Measurements from ENCODE around the gene PARP14. TPM values are rescaled to one million over a fixed set of nuclear protein-coding genes. Genes with fewer than 3 reads are reported as not detected.
A peak's percentile ranks its signal among the peaks of the same experiment; 100 is the strongest.
"Not testable (repeated sequence)": the region's sequence is repeated elsewhere in the genome, so short reads cannot be mapped to it uniquely, and the experiment has no call there.

The PARP14 gene
- total and polyA plus RNA-seq, 11 donors: 5.0 to 104 (median 12.5) TPM

- H3K27ac ChIP-seq: peak overlapping the region; percentile 76 to 96 (median 94)
- no peaks in the 10 kb centered on the region for H3K27me3 ChIP-seq
- H3K4me1 ChIP-seq: peaks cover 0 to 60% (median 20%) of the 10 kb centered on the region in 12 donors
- peaks cover 0 to 13% (median 0%) of the 10 kb centered on the region in 9 donors for H3K36me3 ChIP-seq
- ATAC-seq: peak; percentile 13 to 44 (median 34)
- WGBS, 4 donors: 26 to 40% (median 33%) methylated on average over 10 of the region's 10 CpGs
- no peak for TF ChIP-seq CTCF (IDR thresholded peaks at IDR 0.05)
- no peak for TF ChIP-seq POLR2A (IDR thresholded peaks at IDR 0.05)
- peak overlapping the region; percentile 55 to 92 (median 80) for H3K4me3 ChIP-seq
- DNase-seq: peak in 1 of 5 donors; percentile 26
- peaks cover 0 to 7% (median 0%) of the 10 kb centered on the region in 12 donors for H3K9me3 ChIP-seq
- intact Hi-C loops (cut with DNase I): loop anchor here (1.0 to 10.0 kb wide), 23 partner anchors 112 to 1135 kb away; partner anchors contain the start of genes POLQ (in 6 of the 10), DTX3L (in 5 of the 10), PARP9 (in 5 of the 10) and FAM162A (in 2 of the 10)
Measured at GRCh38 chr3:122679882-122680474, 661 bp upstream of the PARP14 start.

GRCh38 chr3:122681284-122681973 lies 790 bp downstream of the PARP14 start:
- TF ChIP-seq POLR2A (IDR thresholded peaks at IDR 0.05) (no peak), CTCF (IDR thresholded peaks at IDR 0.05) (peak in 1 of 12 donors; percentile 2)
- peak overlapping the region; percentile 76 to 96 (median 94) for H3K27ac ChIP-seq
- H3K4me3 ChIP-seq: peak overlapping the region; percentile 55 to 92 (median 80)
- peak in 1 of 5 donors; percentile 26 for DNase-seq
- peaks cover 0 to 60% (median 20%) of the 10 kb centered on the region in 12 donors for H3K4me1 ChIP-seq
- H3K9me3 ChIP-seq: no peaks in the 10 kb centered on the region
- no peak for ATAC-seq
- 22 to 32% (median 25%) methylated on average over 22 to 24 of the region's 24 CpGs for WGBS, 4 donors
- intact Hi-C loops (cut with DNase I): loop anchor here in 8 of 10 donors (2.0 to 10.0 kb wide), 9 partner anchors 111 to 1134 kb away; partner anchors contain the start of genes HSPBAP1 (in 2 of the 8), WDR5B (in 2 of the 8), DTX3L (in 1 of the 8) and PARP9 (in 1 of the 8)
- H3K27me3 ChIP-seq: no peaks in the 10 kb centered on the region
- peaks cover 0 to 17% (median 0%) of the 10 kb centered on the region in 9 donors for H3K36me3 ChIP-seq

GRCh38 chr3:122681974-122682409 lies 1.4 kb downstream of the PARP14 start:
- ATAC-seq (no peak), DNase-seq (no peak)
- WGBS, 4 donors: 53 to 65% (median 59%) methylated on average over 3 of the region's 3 CpGs
- Histone ChIP-seq H3K4me3 (peak overlapping the region; percentile 55 to 92 (median 80)), H3K27ac (peak overlapping the region; percentile 76 to 96 (median 94)), H3K36me3 (peaks cover 0 to 22% (median 0%) of the 10 kb centered on the region in 9 donors), H3K27me3 (no peaks in the 10 kb centered on the region), H3K9me3 (no peaks in the 10 kb centered on the region), H3K4me1 (peaks cover 0 to 60% (median 20%) of the 10 kb centered on the region in 12 donors)
- intact Hi-C loops (cut with DNase I): loop anchor here in 8 of 10 donors (2.0 to 10.0 kb wide), 9 partner anchors 110 to 1135 kb away; partner anchors contain the start of genes HSPBAP1 (in 2 of the 8), WDR5B (in 2 of the 8), DTX3L (in 1 of the 8) and PARP9 (in 1 of the 8)
- no peak for TF ChIP-seq CTCF (IDR thresholded peaks at IDR 0.05)
- TF ChIP-seq POLR2A (IDR thresholded peaks at IDR 0.05): no peak

DNA sequence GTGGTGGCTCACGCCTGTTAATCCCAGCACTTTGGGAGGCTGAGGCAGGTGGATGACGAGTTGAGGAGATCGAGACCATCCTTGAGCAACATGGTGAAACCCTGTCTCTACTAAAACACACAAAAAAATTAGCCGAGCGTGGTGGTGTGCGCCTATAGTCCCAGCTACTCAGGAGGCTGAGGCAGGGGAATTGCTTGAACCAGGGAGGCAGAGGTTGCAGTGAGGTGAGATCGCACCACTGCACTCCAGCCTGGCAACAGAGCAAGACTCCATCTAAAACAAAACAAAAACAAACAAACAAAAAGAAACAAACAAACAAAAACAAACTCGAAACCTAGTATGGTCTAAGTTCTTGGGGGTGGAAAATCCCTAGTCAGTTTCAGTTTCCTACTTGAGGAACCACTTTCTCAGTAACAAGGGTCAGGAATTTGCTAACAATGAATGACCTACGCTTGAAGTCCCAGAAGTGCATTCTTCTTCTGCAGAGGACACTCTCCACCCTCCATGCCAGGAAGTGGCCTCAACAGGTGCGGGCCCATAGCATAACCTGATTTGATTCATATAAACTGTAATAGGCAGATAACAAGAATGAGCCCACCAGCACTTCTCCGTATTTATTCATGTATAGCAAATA lies 2.3 kb downstream of the PARP14 start:
- DNase-seq, ATAC-seq, H3K27me3 ChIP-seq, H3K9me3 ChIP-seq: not testable (repeated sequence)
- peaks cover 0 to 56% (median 20%) of the 10 kb centered on the region in 12 donors for H3K4me1 ChIP-seq
- peak overlapping the region; percentile 11 to 95 (median 50) for H3K27ac ChIP-seq
- WGBS, 4 donors: 71 to 75% (median 73%) methylated on average over 11 of the region's 11 CpGs
- intact Hi-C loops (cut with DNase I): loop anchor here in 7 of 10 donors (5.0 to 10.0 kb wide), 8 partner anchors 109 to 1136 kb away; partner anchors contain the start of genes HSPBAP1 (in 2 of the 7), WDR5B (in 2 of the 7), DTX3L (in 1 of the 7) and PARP9 (in 1 of the 7)
- H3K36me3 ChIP-seq: peaks cover 0 to 31% (median 0%) of the 10 kb centered on the region in 9 donors
- H3K4me3 ChIP-seq: peak overlapping the region in 10 of 12 donors; percentile 68 to 92 (median 80)
